B cell (primary cell): ENCODE measurements around the gene IL31. TPM values are rescaled to one million over a fixed set of nuclear protein-coding genes. Genes with fewer than 3 reads are reported as not detected.

ENCODE experiments used
- polyA plus RNA-seq: library from polyadenylated mRNA; depleted of rRNA; stranded (reverse); fragments of >200 nt; gene quantifications from 2 replicates; pipeline ENCODE4 v1.2.3, GENCODE V29; 2012
- small RNA-seq: library from RNA; depleted of rRNA; stranded (forward); fragments of <200 nt; gene quantifications from one replicate; pipeline ENCODE3, GENCODE V24; 2012; ENCODE audit warnings: low replicate concordance, low read depth; ENCODE audit not compliant: insufficient read length
- total RNA-seq, 2 donors: library from RNA; stranded (reverse); fragments of 120-200 nt in 1 of 2; gene quantifications; 1 replicate in 1 of 2; 2 replicates in 1 of 2; pipeline versions ENCODE4 v1.2.3 to v1.2.4, GENCODE V29; 2013 to 2022

IL31 gene
- total and polyA plus RNA-seq, 2 donors (not counting 1 experiment from before 2014, with no cell fraction given), result not detected

Small RNAs within 50 kb of the gene (small RNA-seq; reads per million reads assigned to genes)
- gene DIABLO, result 0.57 reads per million

Other genes with a start within 250 kb of the IL31 start
- gene BCL7A, start 152.3 kb downstream of the IL31 start, total RNA-seq, result 75.6 and 75.9 TPM in 2 replicates
- gene BCL7A, start 152.3 kb downstream of the IL31 start, polyA plus RNA-seq, result 71.0 and 80.7 TPM in 2 replicates
- gene MLXIP, start 95.5 kb downstream of the IL31 start, total RNA-seq, result 91.2 and 94.5 TPM in 2 replicates
- 28.1 and 30.6 TPM in 2 replicates for gene MLXIP, start 95.5 kb downstream of the IL31 start, polyA plus RNA-seq
- not detected in 2 replicates for gene LRRC43, start 8.9 kb upstream of the IL31 start, total RNA-seq
- gene LRRC43, start 8.9 kb upstream of the IL31 start, polyA plus RNA-seq, result not detected in 2 replicates
- 0.12 TPM in 1 of 2 replicates, not detected in the other for gene B3GNT4, start 29.5 kb upstream of the IL31 start, total RNA-seq
- not detected in 2 replicates for gene B3GNT4, start 29.5 kb upstream of the IL31 start, polyA plus RNA-seq
- 42.8 and 44.6 TPM in 2 replicates for gene DIABLO, start 51.8 kb upstream of the IL31 start, total RNA-seq
- 36.8 and 71.6 TPM in 2 replicates for gene DIABLO, start 51.8 kb upstream of the IL31 start, polyA plus RNA-seq
- gene VPS33A, start 92.3 kb upstream of the IL31 start, total RNA-seq, result 34.6 and 34.9 TPM in 2 replicates
- gene VPS33A, start 92.3 kb upstream of the IL31 start, polyA plus RNA-seq, result 11.1 and 11.3 TPM in 2 replicates
- 62.4 and 64.9 TPM in 2 replicates for gene CLIP1, start 248.4 kb upstream of the IL31 start, total RNA-seq
- gene CLIP1, start 248.4 kb upstream of the IL31 start, polyA plus RNA-seq, result 17.0 and 21.1 TPM in 2 replicates